Keratinocyte (primary cell): ENCODE results near the gene CAPN5. TPM values are rescaled to one million over a fixed set of nuclear protein-coding genes. Genes with fewer than 3 reads are reported as not detected.

Experiments used
- DNase-seq: peaks from one replicate; pipeline ENCODE4 v3.0.0-alpha.2; 2011; ENCODE audit warnings: low read depth, missing footprints, low spot score
- FAIRE-seq: peaks from 2 replicates; lab custom pipeline; 2011; peaks lifted over from hg19 to GRCh38; lab: Jason Lieb, UNC
- H2AFZ ChIP-seq: 2 replicates; pipeline ENCODE4 v1.6.0; 2012; ENCODE audit warnings: low read length, control low read depth, inconsistent platforms; ENCODE audit not compliant: control insufficient read depth
- H3K27ac ChIP-seq: 2 replicates; pipeline ENCODE4 v1.5.1; 2011; ENCODE audit warnings: low read length; ENCODE audit not compliant: control insufficient read depth, insufficient read depth
- H3K27me3 ChIP-seq: 3 replicates; pipeline ENCODE4 v1.6.0; 2011; ENCODE audit warnings: low read length; ENCODE audit not compliant: control insufficient read depth, insufficient read depth; ENCODE audit errors: extremely low read depth
- H3K36me3 ChIP-seq, 2 experiments: 2 replicates in 1 of 2; 3 replicates in 1 of 2; pipeline ENCODE4 v1.5.1; 2011; ENCODE audit warnings: low read length in 2 of 2, mild to moderate bottlenecking in 1 of 2; ENCODE audit not compliant: control insufficient read depth in 2 of 2, insufficient read depth in 2 of 2; ENCODE audit errors: extremely low read depth in 1 of 2
- H3K4me1 ChIP-seq: 3 replicates; pipeline ENCODE4 v1.5.1; 2011; ENCODE audit warnings: low read length; ENCODE audit not compliant: control insufficient read depth, insufficient read depth; ENCODE audit errors: extremely low read depth
- H3K4me2 ChIP-seq: 3 replicates; pipeline ENCODE4 v1.6.0; 2011; ENCODE audit warnings: low read depth, low read length; ENCODE audit not compliant: control insufficient read depth, insufficient read depth; ENCODE audit errors: extremely low read depth
- H3K4me3 ChIP-seq, 3 experiments: fragments of 200-600 bp in 1 of 3; sonication (generic) in 1 of 3; 2 replicates in 2 of 3; 3 replicates in 1 of 3; pipeline ENCODE4 v1.5.1; 2011 to 2016; ENCODE audit warnings: low read length in 3 of 3, mild to moderate bottlenecking in 3 of 3, control low read depth in 2 of 3, inconsistent platforms in 1 of 3, low read depth in 1 of 3, mixed read lengths in 1 of 3, mixed run types in 1 of 3, moderate library complexity in 1 of 3; ENCODE audit not compliant: control insufficient read depth in 2 of 3, insufficient read depth in 2 of 3; ENCODE audit errors: extremely low read depth in 1 of 3
- H3K79me2 ChIP-seq: 2 replicates; pipeline ENCODE4 v1.6.0; 2012; ENCODE audit warnings: low read length; ENCODE audit not compliant: control insufficient read depth, insufficient read depth
- H3K9ac ChIP-seq: 3 replicates; pipeline ENCODE4 v1.6.0; 2011; ENCODE audit warnings: low read length; ENCODE audit not compliant: control insufficient read depth, insufficient read depth; ENCODE audit errors: extremely low read depth
- H3K9me1 ChIP-seq: 3 replicates; pipeline ENCODE4 v1.6.0; 2011; ENCODE audit warnings: low read length; ENCODE audit not compliant: control insufficient read depth, insufficient read depth; ENCODE audit errors: extremely low read depth
- H3K9me3 ChIP-seq: 2 replicates; pipeline ENCODE4 v1.5.1; 2012; ENCODE audit warnings: low read depth, low read length; ENCODE audit not compliant: control insufficient read depth
- H4K20me1 ChIP-seq: 3 replicates; pipeline ENCODE4 v1.6.0; 2011; ENCODE audit warnings: low read length; ENCODE audit not compliant: control insufficient read depth, insufficient read depth; ENCODE audit errors: extremely low read depth
- CTCF ChIP-seq, 3 experiments: IDR thresholded peaks in 1 of 3; conservative IDR thresholded peaks in 1 of 3; optimal IDR thresholded peaks in 1 of 3; 2 replicates in 2 of 3; 3 replicates in 1 of 3; pipeline versions ENCODE3 to v1.5.1; 2011; ENCODE audit warnings: low read length in 3 of 3, mild to moderate bottlenecking in 3 of 3, moderate library complexity in 2 of 3, control low read depth in 1 of 3, inconsistent platforms in 1 of 3; ENCODE audit not compliant: insufficient read depth in 2 of 3; ENCODE audit errors: extremely low read depth in 1 of 3
- EZH2 ChIP-seq: IDR thresholded peaks from one replicate; pipeline ENCODE4 v1.6.1; 2012; ENCODE audit warnings: inconsistent platforms, mild to moderate bottlenecking, low read length, moderate library complexity
- dilution Hi-C: fragments of 300-500 bp; cut with MboI; formaldehyde crosslinking; loops from one replicate; pipeline ENCODE4 v1.7.0; 2020; ENCODE audit warnings: low sequenced_read_pairs; ENCODE audit not compliant: extremely low pct_ligation_motif_present
- polyA plus RNA-seq, 5 experiments: library from polyadenylated mRNA; depleted of rRNA in 3 of 5; stranded (reverse) in 3 of 5; stranded (forward) in 1 of 5; unstranded in 1 of 5; fragments of >200 nt; gene quantifications; 1 replicate in 1 of 5; 2 replicates in 3 of 5; 3 replicates in 1 of 5; pipeline versions ENCODE4 v1.2.1 to v1.2.3, GENCODE V29; 2011 to 2012; ENCODE audit warnings: missing spikeins in 2 of 5, low read depth in 1 of 5, low replicate concordance in 1 of 5

Gene CAPN5
- polyA plus RNA-seq, 1 donor (not counting 4 experiments of a cell fraction or from before 2014, with no cell fraction given): 1.2 TPM

DNA sequence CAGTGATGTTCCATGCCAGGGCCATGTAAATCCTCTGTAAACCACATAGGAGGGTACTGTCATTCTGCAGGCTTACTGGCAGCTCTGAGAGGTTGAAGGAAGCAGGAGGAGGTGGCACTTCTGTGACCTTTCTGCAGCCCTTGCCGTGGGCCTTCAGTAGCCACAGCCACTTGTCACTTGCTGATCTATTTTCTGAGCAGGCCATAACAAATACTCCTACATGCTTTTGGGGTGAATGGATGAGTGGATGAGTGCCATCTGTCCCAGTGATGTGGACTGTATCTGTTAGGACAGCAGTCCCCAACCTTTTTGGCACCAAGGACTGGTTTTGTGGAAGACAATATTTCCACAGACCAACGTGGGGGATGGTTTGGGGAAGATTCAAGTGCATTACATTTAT lies 22.4 kb upstream of the CAPN5 start:
- TF ChIP-seq EZH2 (no peak), CTCF (optimal IDR thresholded peaks at IDR 0.05 in 1 of 3, IDR thresholded peaks at IDR 0.05 in 1 of 3, conservative IDR thresholded peaks at IDR 0.05 in 1 of 3; ENCODE audit: extremely low read depth in 1 of 3, insufficient read depth in 2 of 3, low read length in 3 of 3) (no peak)
- Histone ChIP-seq H3K27ac (no peak overlapping the region), H3K9me3 (no peaks in the 10 kb centered on the region), H3K9me1 (no peaks in the 10 kb centered on the region), H3K4me3 (no peak overlapping the region), H3K4me2 (no peak overlapping the region), H3K4me1 (peaks cover 13% of the 10 kb centered on the region), H3K27me3 (peaks cover 14% of the 10 kb centered on the region), H3K36me3 (no peaks in the 10 kb centered on the region), H3K79me2 (no peaks in the 10 kb centered on the region), H2AFZ (no peak overlapping the region), H3K9ac (no peak overlapping the region), H4K20me1 (no peaks in the 10 kb centered on the region)
- no peak for FAIRE-seq
- no peak for DNase-seq
- dilution Hi-C loops: no loop called here

GRCh38 chr11:77044886-77045285 lies 21.9 kb upstream of the CAPN5 start:
- Histone ChIP-seq H3K4me3 (no peak overlapping the region), H4K20me1 (no peaks in the 10 kb centered on the region), H3K36me3 (no peaks in the 10 kb centered on the region), H3K4me1 (peaks cover 13% of the 10 kb centered on the region), H3K27ac (no peak overlapping the region), H3K9me1 (no peaks in the 10 kb centered on the region), H3K27me3 (peaks cover 8% of the 10 kb centered on the region), H2AFZ (no peak overlapping the region), H3K4me2 (no peak overlapping the region), H3K9me3 (no peaks in the 10 kb centered on the region), H3K79me2 (no peaks in the 10 kb centered on the region), H3K9ac (no peak overlapping the region)
- no peak for DNase-seq
- dilution Hi-C loops: no loop called here
- FAIRE-seq: no peak
- TF ChIP-seq EZH2 (no peak), CTCF (optimal IDR thresholded peaks at IDR 0.05 in 1 of 3, IDR thresholded peaks at IDR 0.05 in 1 of 3, conservative IDR thresholded peaks at IDR 0.05 in 1 of 3; ENCODE audit: extremely low read depth in 1 of 3, insufficient read depth in 2 of 3, low read length in 3 of 3) (no peak)
